B cell (primary cell): ENCODE measurements around the gene PCGF5.

Experiments used
- EZH2 ChIP-seq: IDR thresholded peaks from 2 replicates; pipeline ENCODE4 v1.6.1; 2012; ENCODE audit warnings: borderline replicate concordance, low read depth, mild to moderate bottlenecking, moderate library complexity, low read length; ENCODE audit not compliant: insufficient read depth, poor library complexity, severe bottlenecking
- TF ChIP-seq, protein P1 (sequence below): fragments of 200-600 bp; IDR thresholded peaks from one replicate; pipeline ENCODE4 v1.8.0; 2022; ENCODE audit warnings: antibody characterized with exemption, mild to moderate bottlenecking

DNA sequence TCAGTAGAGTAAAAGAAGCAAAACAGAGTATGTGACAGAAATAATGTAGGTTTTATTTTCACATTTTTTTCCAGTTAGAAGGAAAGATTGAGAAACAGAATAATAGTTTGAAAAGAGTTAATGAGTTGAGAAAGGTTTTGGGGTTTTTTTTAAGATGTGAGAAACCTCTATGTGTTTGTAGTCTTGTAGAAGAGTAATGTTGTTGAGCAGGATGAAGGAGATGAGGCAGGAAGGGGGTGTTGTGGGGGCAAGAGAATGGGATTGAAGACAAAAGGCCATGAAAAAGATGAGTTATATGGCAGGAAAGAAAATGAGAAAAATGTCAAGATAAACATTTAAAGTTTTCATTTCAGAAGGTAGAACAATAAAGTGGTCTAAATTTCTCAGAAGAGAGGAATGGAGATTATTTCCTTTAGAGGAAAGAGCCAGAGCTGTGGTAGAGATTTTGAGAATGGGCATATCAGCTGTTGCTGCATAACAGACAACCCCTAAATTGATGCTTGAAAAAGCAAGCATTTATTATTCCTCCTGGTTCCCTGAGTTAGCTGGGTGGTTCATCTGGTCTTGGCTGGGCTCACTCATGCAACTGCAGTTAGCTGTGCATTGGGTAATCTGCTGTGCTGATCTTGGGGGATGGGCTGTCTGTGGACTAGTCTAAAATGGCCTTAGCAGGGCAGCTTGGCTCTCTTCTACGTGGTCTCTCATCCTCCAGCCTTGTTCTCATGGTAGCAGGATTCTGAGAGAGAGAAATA, 27.1 kb downstream of the PCGF5 start:
- TF ChIP-seq, protein P1, sequence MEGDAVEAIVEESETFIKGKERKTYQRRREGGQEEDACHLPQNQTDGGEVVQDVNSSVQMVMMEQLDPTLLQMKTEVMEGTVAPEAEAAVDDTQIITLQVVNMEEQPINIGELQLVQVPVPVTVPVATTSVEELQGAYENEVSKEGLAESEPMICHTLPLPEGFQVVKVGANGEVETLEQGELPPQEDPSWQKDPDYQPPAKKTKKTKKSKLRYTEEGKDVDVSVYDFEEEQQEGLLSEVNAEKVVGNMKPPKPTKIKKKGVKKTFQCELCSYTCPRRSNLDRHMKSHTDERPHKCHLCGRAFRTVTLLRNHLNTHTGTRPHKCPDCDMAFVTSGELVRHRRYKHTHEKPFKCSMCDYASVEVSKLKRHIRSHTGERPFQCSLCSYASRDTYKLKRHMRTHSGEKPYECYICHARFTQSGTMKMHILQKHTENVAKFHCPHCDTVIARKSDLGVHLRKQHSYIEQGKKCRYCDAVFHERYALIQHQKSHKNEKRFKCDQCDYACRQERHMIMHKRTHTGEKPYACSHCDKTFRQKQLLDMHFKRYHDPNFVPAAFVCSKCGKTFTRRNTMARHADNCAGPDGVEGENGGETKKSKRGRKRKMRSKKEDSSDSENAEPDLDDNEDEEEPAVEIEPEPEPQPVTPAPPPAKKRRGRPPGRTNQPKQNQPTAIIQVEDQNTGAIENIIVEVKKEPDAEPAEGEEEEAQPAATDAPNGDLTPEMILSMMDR = no peak
- TF ChIP-seq EZH2 = no peak
